ENCODE results near the gene COL6A3.
"Not testable (repeated sequence)": the region's sequence is repeated elsewhere in the genome, so short reads cannot be mapped to it uniquely, and the experiment has no call there.

Gene COL6A3

DNA sequence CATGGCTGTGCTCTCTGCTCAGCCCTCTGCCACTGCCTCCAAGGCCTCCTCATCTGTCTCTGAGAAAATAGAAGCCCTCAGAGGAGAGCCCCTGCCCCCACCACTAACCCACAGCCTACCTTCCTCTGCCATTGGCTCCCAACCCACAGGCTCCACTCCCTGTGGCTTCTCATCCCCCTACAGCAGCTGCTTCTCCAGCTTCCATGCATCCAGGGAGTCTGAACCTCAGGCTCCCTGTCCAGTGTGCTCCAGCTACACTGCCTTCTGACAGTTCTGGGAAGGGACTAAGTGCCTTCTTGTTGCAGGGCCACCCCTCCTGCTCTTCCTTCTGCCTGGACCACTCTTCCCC, 29.3 kb downstream of the COL6A3 start:
- DNase-seq (ENCODE audit: low spot score), result no peak

- DNase-seq (ENCODE audit: low spot score), result peak; percentile 53
Measured at GRCh38 chr2:237383991-237384671, 29.8 kb downstream of the COL6A3 start.

GRCh38 chr2:237380768-237381167, 33.2 kb downstream of the COL6A3 start:
- DNase-seq (ENCODE audit: low spot score), result no peak

DNA sequence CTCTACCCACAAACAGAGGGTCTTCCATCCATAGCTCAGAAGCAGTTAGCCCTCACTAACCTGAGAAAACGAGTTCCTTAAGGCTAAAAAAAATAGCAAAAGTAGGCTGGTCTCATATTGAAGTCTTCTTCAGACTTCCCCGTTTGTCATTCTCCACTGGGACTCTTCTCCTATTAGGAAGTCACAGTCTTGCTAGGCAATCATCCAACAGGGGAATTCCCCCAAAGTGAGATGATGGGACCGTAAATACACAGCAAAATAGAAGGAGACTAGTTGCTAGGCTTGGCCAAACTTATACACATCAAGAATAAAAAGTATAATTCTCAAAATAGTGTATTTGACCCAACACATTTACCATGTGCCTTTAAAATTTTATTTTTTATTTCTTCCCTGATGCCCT, 34.3 kb downstream of the COL6A3 start:
- no peak for DNase-seq (ENCODE audit: low spot score)

DNA sequence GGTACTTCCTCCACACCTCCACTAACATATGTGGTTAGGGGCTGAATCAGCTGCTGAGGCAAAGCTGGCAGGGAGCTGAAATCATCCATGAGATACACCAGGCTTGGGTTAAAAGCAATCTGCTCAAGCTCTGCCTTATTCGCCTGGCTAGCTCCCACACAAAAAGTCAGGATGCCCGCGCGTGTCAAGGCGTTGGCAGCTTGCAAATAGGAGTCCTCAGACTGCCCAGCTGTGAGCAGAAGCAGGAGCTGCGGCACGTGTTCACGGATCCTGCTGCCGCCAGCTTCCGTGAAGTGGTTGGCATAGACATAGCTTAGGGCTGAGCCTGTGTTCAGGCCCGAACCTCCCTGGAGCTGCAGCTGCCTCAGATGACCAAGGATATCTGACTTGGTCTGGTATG, 35.3 kb downstream of the COL6A3 start:
- DNase-seq (ENCODE audit: low spot score), result no peak

GRCh38 chr2:237374284-237375060, 39.5 kb downstream of the COL6A3 start:
- DNase-seq (ENCODE audit: low spot score), result no peak

DNA sequence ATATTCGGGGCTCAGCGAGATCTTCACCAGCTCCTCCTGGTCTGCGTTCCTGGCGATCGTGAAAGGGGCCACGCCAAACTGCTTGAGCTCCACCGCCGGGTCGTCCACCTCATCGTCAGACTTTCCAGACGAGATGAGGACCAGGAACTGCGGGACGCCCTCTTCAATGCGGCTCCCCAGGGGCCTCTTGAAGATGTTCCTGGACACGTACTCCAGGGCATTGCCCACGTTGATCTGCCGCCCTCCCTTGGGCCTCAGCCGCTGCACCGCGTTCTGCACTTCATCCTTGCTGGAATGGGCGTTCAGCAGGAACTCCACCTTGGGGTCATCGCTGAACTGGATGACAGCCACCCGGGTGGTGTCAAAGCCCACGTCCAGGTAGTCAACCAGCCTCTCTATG, 42.1 kb downstream of the COL6A3 start:
- no peak for DNase-seq (ENCODE audit: low spot score)

- no peak for DNase-seq (ENCODE audit: low spot score)
Measured at GRCh38 chr2:237365671-237366070, 48.3 kb downstream of the COL6A3 start.

DNA sequence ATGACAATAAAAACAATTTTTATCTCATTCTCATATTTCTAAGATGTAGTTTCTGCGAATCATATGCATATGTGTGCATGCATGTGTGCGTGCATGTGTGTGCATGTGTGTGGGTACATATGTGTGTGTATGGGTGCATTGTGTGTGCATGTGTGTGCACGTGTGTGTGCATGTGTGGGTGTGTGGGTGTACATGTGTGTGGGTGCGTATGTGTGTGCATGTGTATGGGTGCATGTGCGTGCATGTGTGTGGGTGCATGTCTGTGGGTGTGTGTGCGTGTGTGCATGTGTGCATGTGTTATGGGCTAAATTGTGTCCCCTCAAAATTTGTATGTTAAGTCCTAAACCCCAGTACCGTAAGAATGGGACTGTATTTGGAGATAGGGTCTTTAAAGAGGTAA, 49.3 kb downstream of the COL6A3 start:
- DNase-seq (ENCODE audit: low spot score), result no peak

DNA sequence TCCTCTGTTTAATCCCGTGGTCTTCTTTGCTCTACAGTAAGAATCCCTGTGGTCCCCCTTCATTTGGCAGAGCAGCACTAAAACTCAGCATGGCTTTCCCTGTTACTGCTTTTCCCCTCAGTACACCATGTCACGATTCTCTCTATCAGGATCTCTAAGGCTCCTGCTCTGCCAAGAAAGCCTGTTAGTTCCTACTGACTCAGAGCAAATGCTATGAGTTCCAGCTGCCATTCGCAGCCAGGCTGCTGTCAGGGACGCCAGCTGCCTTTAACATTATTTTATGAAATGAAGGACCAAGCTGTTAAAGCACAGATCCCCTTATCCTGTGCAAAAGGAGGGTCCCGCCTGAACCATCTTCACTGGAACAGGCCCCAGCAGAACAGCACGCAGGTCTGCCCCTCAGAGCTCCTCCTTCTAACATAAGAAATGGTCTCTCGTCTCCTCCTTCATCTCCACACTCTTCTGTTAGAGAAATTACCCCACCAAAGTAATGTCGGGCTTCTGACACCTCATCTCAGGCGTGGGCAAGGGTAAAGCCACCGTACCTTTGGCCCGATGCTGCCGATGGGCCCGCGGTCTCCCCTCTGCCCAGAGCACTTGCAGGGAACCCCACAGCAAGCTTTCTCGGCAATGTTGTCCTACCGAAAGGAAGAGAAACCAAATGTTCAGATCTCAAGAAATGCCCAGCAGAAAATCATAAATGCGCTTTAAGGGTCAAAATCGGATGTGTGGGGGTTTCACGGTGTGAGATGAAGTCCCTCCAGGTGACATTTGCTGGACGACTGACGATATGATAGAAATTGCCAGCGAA, 52.6 kb downstream of the COL6A3 start:
- DNase-seq (ENCODE audit: low spot score), result peak; percentile 66

- DNase-seq (ENCODE audit: low spot score), result no peak
Measured at GRCh38 chr2:237359894-237360780, 53.8 kb downstream of the COL6A3 start.

DNA sequence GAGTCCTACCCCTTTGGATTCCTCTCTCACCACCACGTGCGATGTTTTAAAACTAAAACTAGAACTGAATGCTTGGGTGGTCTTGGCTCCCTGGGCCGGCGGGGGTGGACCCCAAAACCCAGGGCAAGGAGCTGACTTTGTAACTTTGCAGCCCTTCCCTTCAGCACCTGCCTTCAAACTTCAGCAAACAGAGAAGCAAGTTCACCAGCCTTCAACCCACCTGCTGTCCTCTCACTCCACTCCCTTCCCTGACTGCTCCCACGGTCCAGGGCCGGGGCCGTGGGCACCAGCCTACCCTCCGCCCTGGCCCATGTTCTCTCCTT, 54.5 kb downstream of the COL6A3 start:
- DNase-seq (ENCODE audit: low spot score), result no peak

GRCh38 chr2:237358721-237359517, 55.0 kb downstream of the COL6A3 start:
- no peak for DNase-seq (ENCODE audit: low spot score)

- no peak for DNase-seq (ENCODE audit: low spot score)
Measured at GRCh38 chr2:237355701-237356100, 58.3 kb downstream of the COL6A3 start.

DNA sequence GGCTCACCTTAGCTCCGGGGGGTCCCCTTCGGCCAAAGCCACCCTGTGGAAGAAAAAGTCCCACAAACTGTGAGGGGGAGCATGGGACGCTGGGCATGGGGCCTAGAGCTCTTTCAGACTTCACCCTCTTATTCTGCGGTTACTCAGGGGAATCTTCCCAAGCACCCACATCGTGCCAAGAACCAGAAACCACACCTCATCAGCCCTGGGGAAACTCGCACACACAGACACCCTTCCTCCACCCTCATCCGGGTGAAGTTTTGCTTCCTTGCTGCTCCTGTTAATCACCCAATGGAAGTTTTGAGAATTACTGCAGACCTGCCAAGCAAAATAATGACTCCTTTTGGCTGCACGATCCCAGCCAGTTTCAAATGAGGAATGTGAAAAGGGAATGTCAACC, 59.1 kb downstream of the COL6A3 start:
- DNase-seq (ENCODE audit: low spot score), result peak; percentile 84

- DNase-seq (ENCODE audit: low spot score), result not testable (repeated sequence)
Measured at GRCh38 chr2:237354172-237354571, 59.8 kb downstream of the COL6A3 start.

- DNase-seq (ENCODE audit: low spot score), result no peak
Measured at GRCh38 chr2:237353215-237353614, 60.7 kb downstream of the COL6A3 start.

- DNase-seq (ENCODE audit: low spot score), result no peak
Measured at GRCh38 chr2:237352279-237352845, 61.6 kb downstream of the COL6A3 start.

- DNase-seq (ENCODE audit: low spot score), result no peak
Measured at GRCh38 chr2:237351796-237352195, 62.2 kb downstream of the COL6A3 start.

- no peak for DNase-seq (ENCODE audit: low spot score)
Measured at GRCh38 chr2:237351046-237351445, 62.9 kb downstream of the COL6A3 start.

GRCh38 chr2:237350597-237350996, 63.4 kb downstream of the COL6A3 start:
- DNase-seq (ENCODE audit: low spot score), result no peak
